Endothelial cell of umbilical vein (primary cell): ENCODE data around the gene NEAT1. TPM values are rescaled to one million over a fixed set of nuclear protein-coding genes. Genes with fewer than 3 reads are reported as not detected.

ENCODE experiments used
- BruUV-seq: library from RNA; stranded (reverse); fragments of 400-500 nt; replicated peaks from 2 replicates; lab custom pipeline; 2021; lab: Mats Ljungman, UMichigan
- CTCF ChIA-PET: fragments of 300-600, 350-600 bp; sonication (Branson Sonifier 250); formaldehyde crosslinking; loops from one replicate; lab custom pipeline; 2021; ENCODE audit warnings: antibody characterized with exemption, inconsistent platforms; lab: Charles Lee
- POLR2A ChIA-PET: fragments of 300-600, 350-600 bp; sonication (Branson Sonifier 250); formaldehyde crosslinking; loops from one replicate; lab custom pipeline; 2021; ENCODE audit warnings: antibody characterized with exemption, inconsistent platforms; lab: Charles Lee
- DNase-seq: peaks from one replicate; pipeline ENCODE4 v3.0.0-alpha.2; 2011; ENCODE audit warnings: low read depth, low spot score
- FAIRE-seq: peaks from 2 replicates; lab custom pipeline; 2011; peaks lifted over from hg19 to GRCh38; lab: Jason Lieb, UNC
- H2AFZ ChIP-seq: 2 replicates; pipeline ENCODE4 v1.6.0; 2012; ENCODE audit warnings: low read depth, low read length, control low read depth, inconsistent platforms
- H3K27ac ChIP-seq: 2 replicates; pipeline ENCODE4 v1.5.1; 2011; ENCODE audit warnings: low read depth, mild to moderate bottlenecking, control low read depth, low read length, moderate library complexity; ENCODE audit not compliant: insufficient read depth
- H3K27me3 ChIP-seq, 2 experiments: 2 replicates each; pipeline versions ENCODE4 v1.6.0 to v1.6.1; 2011; ENCODE audit warnings: low read length in 2 of 2, mixed read lengths in 1 of 2; ENCODE audit not compliant: control insufficient read depth in 2 of 2, insufficient read depth in 2 of 2
- H3K36me3 ChIP-seq, 2 experiments: 2 replicates in 1 of 2; 3 replicates in 1 of 2; pipeline ENCODE4 v1.5.1; 2011; ENCODE audit warnings: low read length in 2 of 2, mild to moderate bottlenecking in 1 of 2, moderate library complexity in 1 of 2; ENCODE audit not compliant: control insufficient read depth in 2 of 2, insufficient read depth in 2 of 2; ENCODE audit errors: extremely low read depth in 1 of 2
- H3K4me1 ChIP-seq: 3 replicates; pipeline ENCODE4 v1.5.1; 2011; ENCODE audit warnings: mild to moderate bottlenecking, low read length; ENCODE audit not compliant: control insufficient read depth, insufficient read depth; ENCODE audit errors: extremely low read depth
- H3K4me2 ChIP-seq: 2 replicates; pipeline ENCODE4 v1.6.1; 2011; ENCODE audit warnings: low read length, control low read depth, mixed read lengths; ENCODE audit not compliant: insufficient read depth
- H3K4me3 ChIP-seq, 3 experiments: fragments of 200-600 bp in 1 of 3; sonication (generic), shearing (Covaris generic) in 1 of 3; replicated peaks in 1 of 3; 2 replicates each; pipeline ENCODE4 v1.5.1; 2011 to 2016; ENCODE audit warnings: control low read depth in 3 of 3, low read length in 3 of 3, mild to moderate bottlenecking in 2 of 3, inconsistent platforms in 1 of 3, low read depth in 1 of 3, moderate library complexity in 1 of 3; ENCODE audit not compliant: insufficient read depth in 1 of 3
- H3K79me2 ChIP-seq: 2 replicates; pipeline ENCODE4 v1.6.0; 2012; ENCODE audit warnings: low read length, inconsistent platforms; ENCODE audit not compliant: control insufficient read depth, insufficient read depth
- H3K9ac ChIP-seq: replicated peaks from 2 replicates; pipeline ENCODE3; 2011; ENCODE audit warnings: low read length, control low read depth; ENCODE audit not compliant: insufficient read depth; ENCODE audit errors: extremely low read depth
- H3K9me1 ChIP-seq: replicated peaks from 3 replicates; pipeline ENCODE4 v1.6.0; 2011; ENCODE audit warnings: mild to moderate bottlenecking, low read length; ENCODE audit not compliant: control insufficient read depth, insufficient read depth; ENCODE audit errors: extremely low read depth
- H3K9me3 ChIP-seq: replicated peaks from 2 replicates; pipeline ENCODE4 v1.5.1; 2012; ENCODE audit warnings: low read length, inconsistent platforms; ENCODE audit not compliant: control insufficient read depth, insufficient read depth
- H4K20me1 ChIP-seq: replicated peaks from 2 replicates; pipeline ENCODE3; 2011; ENCODE audit warnings: mild to moderate bottlenecking, low read length; ENCODE audit not compliant: control insufficient read depth, insufficient read depth; ENCODE audit errors: extremely low read depth
- EZH2 ChIP-seq: IDR thresholded peaks from 2 replicates; pipeline ENCODE4 v1.6.1; 2012; ENCODE audit warnings: borderline replicate concordance, low read depth, mild to moderate bottlenecking, moderate library complexity, low read length, inconsistent platforms; ENCODE audit not compliant: severe bottlenecking
- FOS ChIP-seq: IDR thresholded peaks from 2 replicates; pipeline ENCODE4 v1.6.1; 2011; ENCODE audit warnings: mild to moderate bottlenecking, low read length, moderate library complexity, borderline replicate concordance; ENCODE audit not compliant: insufficient read depth
- GATA2 ChIP-seq: IDR thresholded peaks from 2 replicates; pipeline ENCODE4 v1.7.0; 2011; ENCODE audit warnings: low read depth, mild to moderate bottlenecking, moderate library complexity, mixed read lengths, low read length; ENCODE audit not compliant: insufficient read length, insufficient read depth
- JUN ChIP-seq: IDR thresholded peaks from 2 replicates; pipeline ENCODE4 v1.6.1; 2011; ENCODE audit warnings: borderline replicate concordance, low read depth; ENCODE audit not compliant: insufficient read length, insufficient read depth
- MYC ChIP-seq: IDR thresholded peaks from one replicate; pipeline ENCODE4 v1.6.1; 2011; ENCODE audit warnings: mild to moderate bottlenecking, low read depth, low read length
- POLR2A ChIP-seq: IDR thresholded peaks from 2 replicates; pipeline ENCODE4 v1.6.1; 2012; ENCODE audit warnings: low read depth, mild to moderate bottlenecking, control low read depth, low read length
- POLR2AphosphoS5 ChIP-seq: IDR thresholded peaks from 2 replicates; pipeline ENCODE4 v1.6.1; 2012; ENCODE audit warnings: low read depth, mild to moderate bottlenecking, control low read depth, low read length, moderate library complexity; ENCODE audit not compliant: insufficient read depth
- dilution Hi-C: fragments of 300-500 bp; cut with MboI; formaldehyde crosslinking; loops from one replicate; pipeline ENCODE4 v1.15.0; 2019; ENCODE audit warnings: low sequenced_read_pairs; ENCODE audit not compliant: extremely low pct_ligation_motif_present
- intact Hi-C: fragments of 100-400 bp; cut with micrococcal nuclease; formaldehyde crosslinking; loops from one replicate; pipeline ENCODE4 v1.10.0; 2022
- polyA plus RNA-seq, 4 experiments: library from polyadenylated mRNA; depleted of rRNA in 3 of 4; stranded (reverse) in 3 of 4; unstranded in 1 of 4; fragments of >200 nt; gene quantifications; 2 replicates each; pipeline versions ENCODE4 v1.2.1 to v1.2.3, GENCODE V29; 2011 to 2012; ENCODE audit warnings: missing spikeins in 1 of 4
- total RNA-seq: library from RNA; stranded (reverse); gene quantifications from 2 replicates; pipeline ENCODE4 v1.2.3, GENCODE V29; 2021
- TF ChIP-seq, protein P1 (sequence below), 2 donors: IDR thresholded peaks; 1 replicate in 1 of 2; 2 replicates in 1 of 2; pipeline ENCODE4 v1.5.1; 2011; ENCODE audit warnings: low read length in 2 of 2, mild to moderate bottlenecking in 2 of 2, moderate library complexity in 2 of 2, control low read depth in 1 of 2, inconsistent platforms in 1 of 2, low read depth in 1 of 2; ENCODE audit not compliant: insufficient read depth in 1 of 2; ENCODE audit errors: extremely low read depth in 1 of 2
- TF ChIP-seq, protein P2 (sequence below): IDR thresholded peaks from 2 replicates; pipeline ENCODE4 v1.6.1; 2011; ENCODE audit not compliant: insufficient read depth, insufficient read length

The NEAT1 gene
- total and polyA plus RNA-seq, 2 donors (not counting 3 experiments of a cell fraction or from before 2014, with no cell fraction given) = 34.4 to 957 TPM

DNA sequence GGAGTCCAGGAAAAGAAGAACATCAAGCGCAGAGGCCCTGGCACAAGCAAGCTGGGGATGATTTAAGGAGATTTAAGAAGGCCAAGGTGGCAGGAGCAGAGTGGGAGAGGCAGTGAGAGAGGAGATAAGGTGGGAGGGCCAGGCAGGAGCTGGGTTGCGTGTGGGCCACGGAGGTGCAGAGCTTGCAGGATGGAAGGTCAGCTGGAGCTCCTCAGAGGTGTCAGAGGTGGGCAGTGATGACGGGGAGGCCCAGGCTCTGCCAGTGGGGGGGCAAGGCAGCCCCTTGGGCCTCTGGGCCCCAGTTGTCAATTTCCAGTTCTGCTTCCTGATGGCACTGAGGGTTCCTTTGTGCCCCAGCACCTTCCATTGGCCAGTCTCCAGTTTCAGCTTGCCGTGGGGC, 29.7 kb upstream of the NEAT1 start:
- Histone ChIP-seq H3K9ac (no peak overlapping the region), H3K9me1 (no peaks in the 10 kb centered on the region), H3K4me2 (no peak overlapping the region), H3K9me3 (no peaks in the 10 kb centered on the region), H3K27me3 (no peaks in the 10 kb centered on the region), H3K79me2 (peaks cover 55% of the 10 kb centered on the region), H3K27ac (no peak overlapping the region), H2AFZ (no peak overlapping the region), H3K4me3 (no peak overlapping the region), H4K20me1 (no peaks in the 10 kb centered on the region), H3K4me1 (peaks cover 33% of the 10 kb centered on the region), H3K36me3 (peaks cover 10 to 37% of the 10 kb centered on the region in 2 experiments)
- no TSS peak for BruUV-seq
- intact Hi-C loops (no loop called here), dilution Hi-C loops (no loop called here)
- TF ChIP-seq, protein P1, sequence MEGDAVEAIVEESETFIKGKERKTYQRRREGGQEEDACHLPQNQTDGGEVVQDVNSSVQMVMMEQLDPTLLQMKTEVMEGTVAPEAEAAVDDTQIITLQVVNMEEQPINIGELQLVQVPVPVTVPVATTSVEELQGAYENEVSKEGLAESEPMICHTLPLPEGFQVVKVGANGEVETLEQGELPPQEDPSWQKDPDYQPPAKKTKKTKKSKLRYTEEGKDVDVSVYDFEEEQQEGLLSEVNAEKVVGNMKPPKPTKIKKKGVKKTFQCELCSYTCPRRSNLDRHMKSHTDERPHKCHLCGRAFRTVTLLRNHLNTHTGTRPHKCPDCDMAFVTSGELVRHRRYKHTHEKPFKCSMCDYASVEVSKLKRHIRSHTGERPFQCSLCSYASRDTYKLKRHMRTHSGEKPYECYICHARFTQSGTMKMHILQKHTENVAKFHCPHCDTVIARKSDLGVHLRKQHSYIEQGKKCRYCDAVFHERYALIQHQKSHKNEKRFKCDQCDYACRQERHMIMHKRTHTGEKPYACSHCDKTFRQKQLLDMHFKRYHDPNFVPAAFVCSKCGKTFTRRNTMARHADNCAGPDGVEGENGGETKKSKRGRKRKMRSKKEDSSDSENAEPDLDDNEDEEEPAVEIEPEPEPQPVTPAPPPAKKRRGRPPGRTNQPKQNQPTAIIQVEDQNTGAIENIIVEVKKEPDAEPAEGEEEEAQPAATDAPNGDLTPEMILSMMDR (IDR thresholded peaks at IDR 0.05; ENCODE audit: extremely low read depth in 1 of 2, insufficient read depth in 1 of 2, low read depth in 1 of 2, low read length in 2 of 2) = no peak
- no peak for TF ChIP-seq GATA2
- ChIA-PET POLR2A (no interaction called here), CTCF (no interaction called here)
- no peak for FAIRE-seq
- DNase-seq = no peak

DNA sequence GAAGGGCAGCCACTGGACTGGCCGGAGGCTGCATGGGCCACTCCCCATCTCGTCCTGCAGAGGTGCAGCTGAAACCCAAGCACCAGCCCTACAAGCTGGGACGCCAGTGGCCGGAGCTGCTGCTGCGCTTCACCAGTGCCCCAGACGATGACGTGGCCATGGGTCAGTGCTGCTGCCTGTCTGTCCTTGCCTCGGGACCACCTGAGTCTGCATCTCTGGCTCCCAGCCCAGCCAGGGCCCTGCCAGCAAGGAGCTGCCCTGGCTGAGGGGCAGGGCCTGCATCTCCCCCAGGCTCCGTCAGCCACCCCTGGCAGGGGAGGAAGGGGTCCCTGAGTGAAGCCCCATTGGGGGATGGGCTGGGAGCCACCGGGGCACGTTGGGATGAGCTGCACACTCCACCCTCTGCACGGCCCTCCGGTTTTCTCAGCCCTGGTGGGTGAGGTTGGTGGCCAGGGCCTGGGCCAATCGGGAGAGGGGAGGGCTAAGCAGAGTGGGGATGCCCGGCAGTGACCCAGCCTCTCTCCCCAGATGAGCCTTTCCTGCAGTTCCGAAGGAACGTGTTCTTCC, 29.0 kb upstream of the NEAT1 start:
- FAIRE-seq = no peak
- no peak overlapping the region for H3K4me3 ChIP-seq
- ChIA-PET CTCF (interaction anchor here (1.2 kb wide), 1 partner anchor 23 kb away, joined by 3 read pairs; no protein-coding TSS in a partner anchor), POLR2A (no interaction called here)
- H3K9ac ChIP-seq = no peak overlapping the region
- DNase-seq = no peak
- peaks cover 49% of the 10 kb centered on the region for H3K79me2 ChIP-seq
- no peaks in the 10 kb centered on the region for H3K9me3 ChIP-seq
- BruUV-seq = no TSS peak
- H3K9me1 ChIP-seq = no peaks in the 10 kb centered on the region
- peaks cover 26% of the 10 kb centered on the region for H3K4me1 ChIP-seq
- dilution Hi-C loops = no loop called here
- H4K20me1 ChIP-seq = no peaks in the 10 kb centered on the region
- no peak overlapping the region for H3K27ac ChIP-seq
- H3K4me2 ChIP-seq = no peak overlapping the region
- intact Hi-C loops = no loop called here
- peaks cover 10 to 43% of the 10 kb centered on the region in 2 experiments for H3K36me3 ChIP-seq
- H3K27me3 ChIP-seq = no peaks in the 10 kb centered on the region
- H2AFZ ChIP-seq = no peak overlapping the region
- TF ChIP-seq JUN = no peak
- no peak for TF ChIP-seq MYC
- TF ChIP-seq, protein P2, sequence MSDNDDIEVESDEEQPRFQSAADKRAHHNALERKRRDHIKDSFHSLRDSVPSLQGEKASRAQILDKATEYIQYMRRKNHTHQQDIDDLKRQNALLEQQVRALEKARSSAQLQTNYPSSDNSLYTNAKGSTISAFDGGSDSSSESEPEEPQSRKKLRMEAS = no peak
- no peak for TF ChIP-seq GATA2
- TF ChIP-seq, protein P1 (IDR thresholded peaks at IDR 0.05; ENCODE audit: extremely low read depth in 1 of 2, insufficient read depth in 1 of 2, low read depth in 1 of 2, low read length in 2 of 2) = no peak
- TF ChIP-seq FOS = no peak
- no peak for TF ChIP-seq EZH2
- TF ChIP-seq POLR2AphosphoS5 = no peak
- TF ChIP-seq POLR2A = no peak
